Karpas-422 (cell line): Measurements from ENCODE around the gene PRR11. TPM values are rescaled to one million over a fixed set of nuclear protein-coding genes. Genes with fewer than 3 reads are reported as not detected.
"Not testable (repeated sequence)": the region's sequence is repeated elsewhere in the genome, so short reads cannot be mapped to it uniquely, and the experiment has no call there.

Experiments used
- DNase-seq: peaks from one replicate; pipeline ENCODE4 v3.0.0-alpha.2; 2015
- H2AFZ ChIP-seq: fragments of 200-600 bp; sonication (generic); 2 replicates; pipeline ENCODE4 v1.6.1; 2014; ENCODE audit warnings: antibody characterized with exemption, low read length, mixed read lengths
- H3K27ac ChIP-seq: fragments of 200-600 bp; sonication (generic); 2 replicates; pipeline ENCODE4 v1.5.1; 2014; ENCODE audit warnings: mild to moderate bottlenecking, low read length, moderate library complexity
- H3K27me3 ChIP-seq: fragments of 200-600 bp; sonication (generic); 2 replicates; pipeline ENCODE4 v1.6.1; 2014; ENCODE audit warnings: low read length, mixed read lengths
- H3K36me3 ChIP-seq: fragments of 200-600 bp; sonication (generic); 2 replicates; pipeline ENCODE4 v1.6.1; 2014; ENCODE audit warnings: low read length, mixed read lengths; ENCODE audit not compliant: insufficient read depth
- H3K4me1 ChIP-seq: fragments of 200-600 bp; sonication (generic); 2 replicates; pipeline ENCODE4 v1.6.1; 2014; ENCODE audit warnings: mild to moderate bottlenecking, low read length, mixed read lengths
- H3K4me2 ChIP-seq: fragments of 200-600 bp; sonication (generic); 2 replicates; pipeline ENCODE4 v1.6.1; 2014; ENCODE audit warnings: low read length, low read depth, mild to moderate bottlenecking; ENCODE audit not compliant: poor library complexity, severe bottlenecking
- H3K4me3 ChIP-seq: fragments of 200-600 bp; sonication (generic); 2 replicates; pipeline ENCODE4 v1.5.1; 2014; ENCODE audit warnings: mild to moderate bottlenecking, antibody characterized with exemption, low read length, mixed read lengths
- H3K79me2 ChIP-seq: fragments of 200-600 bp; sonication (generic); 2 replicates; pipeline ENCODE4 v1.6.1; 2014; ENCODE audit warnings: mild to moderate bottlenecking, low read length, mixed read lengths
- H3K9ac ChIP-seq: fragments of 200-600 bp; sonication (generic); 2 replicates; pipeline ENCODE4 v1.6.0; 2014; ENCODE audit warnings: low read length
- H3K9me2 ChIP-seq: fragments of 200-600 bp; sonication (generic), shearing (Covaris generic); replicated peaks from 2 replicates; pipeline ENCODE4 v1.6.0; 2014; ENCODE audit warnings: mild to moderate bottlenecking, low read length, moderate library complexity; ENCODE audit not compliant: insufficient read depth
- H3K9me3 ChIP-seq: fragments of 300-700, 200-600 bp; sonication (generic); 2 replicates; pipeline ENCODE4 v1.6.1; 2014; ENCODE audit warnings: low read length, mixed read lengths
- H4K20me1 ChIP-seq: fragments of 200-600 bp; sonication (generic); 2 replicates; pipeline ENCODE4 v1.6.1; 2014; ENCODE audit warnings: mild to moderate bottlenecking, antibody characterized with exemption, low read length, low read depth; ENCODE audit not compliant: insufficient read depth
- total RNA-seq: library from RNA; depleted of rRNA; stranded (reverse); fragments of >200 nt; shearing (Covaris generic); gene quantifications from 2 replicates; pipeline ENCODE4 v1.2.3, GENCODE V29; 2014; ENCODE audit warnings: low replicate concordance

The PRR11 gene
- total RNA-seq, 1 experiment from 2014 or later: 15.2 TPM

GRCh38 chr17:59178266-59178985 lies 22.9 kb downstream of the PRR11 start:
- no peak overlapping the region for H2AFZ ChIP-seq
- H3K4me3 ChIP-seq: no peak overlapping the region
- no peaks in the 10 kb centered on the region for H3K9me2 ChIP-seq
- peaks cover 43% of the 10 kb centered on the region for H3K79me2 ChIP-seq
- no peaks in the 10 kb centered on the region for H3K4me1 ChIP-seq
- no peak overlapping the region for H3K4me2 ChIP-seq
- DNase-seq: no peak
- H3K9ac ChIP-seq: no peak overlapping the region
- H3K36me3 ChIP-seq: peaks cover 5% of the 10 kb centered on the region
- H3K27me3 ChIP-seq: no peaks in the 10 kb centered on the region
- no peak overlapping the region for H3K27ac ChIP-seq
- H3K9me3 ChIP-seq: no peaks in the 10 kb centered on the region
- H4K20me1 ChIP-seq: no peaks in the 10 kb centered on the region

GRCh38 chr17:59179601-59180000 lies 24.1 kb downstream of the PRR11 start:
- H3K9me3 ChIP-seq, H3K4me1 ChIP-seq, H3K27ac ChIP-seq, H3K27me3 ChIP-seq, H4K20me1 ChIP-seq, H3K9me2 ChIP-seq, H2AFZ ChIP-seq, H3K4me3 ChIP-seq, DNase-seq, H3K9ac ChIP-seq, H3K4me2 ChIP-seq, H3K36me3 ChIP-seq: not testable (repeated sequence)
- H3K79me2 ChIP-seq: peaks cover 33% of the 10 kb centered on the region

GRCh38 chr17:59180626-59181025 lies 25.1 kb downstream of the PRR11 start:
- no peak overlapping the region for H2AFZ ChIP-seq
- peaks cover 17% of the 10 kb centered on the region for H3K4me1 ChIP-seq
- no peak for DNase-seq
- no peaks in the 10 kb centered on the region for H4K20me1 ChIP-seq
- no peaks in the 10 kb centered on the region for H3K9me2 ChIP-seq
- peaks cover 3% of the 10 kb centered on the region; the same call in 1 of the 2 replicates for H3K36me3 ChIP-seq
- H3K9ac ChIP-seq: no peak overlapping the region
- no peaks in the 10 kb centered on the region for H3K27me3 ChIP-seq
- H3K27ac ChIP-seq: no peak overlapping the region
- H3K79me2 ChIP-seq: peaks cover 24% of the 10 kb centered on the region
- no peak overlapping the region for H3K4me3 ChIP-seq
- no peaks in the 10 kb centered on the region for H3K9me3 ChIP-seq
- H3K4me2 ChIP-seq: no peak overlapping the region

- Histone ChIP-seq H2AFZ (no peak overlapping the region), H3K9me2 (no peaks in the 10 kb centered on the region), H4K20me1 (no peaks in the 10 kb centered on the region), H3K27me3 (no peaks in the 10 kb centered on the region), H3K36me3 (peaks cover 8% of the 10 kb centered on the region; the same call in 1 of the 2 replicates), H3K9me3 (no peaks in the 10 kb centered on the region), H3K27ac (no peak overlapping the region), H3K4me1 (peaks cover 18% of the 10 kb centered on the region), H3K4me3 (no peak overlapping the region), H3K79me2 (peaks cover 17% of the 10 kb centered on the region), H3K4me2 (no peak overlapping the region), H3K9ac (no peak overlapping the region)
- DNase-seq: no peak
Observed at GRCh38 chr17:59181481-59181880, 25.9 kb downstream of the PRR11 start.

- H3K27me3 ChIP-seq: no peaks in the 10 kb centered on the region
- H3K9me3 ChIP-seq: no peaks in the 10 kb centered on the region
- peaks cover 14% of the 10 kb centered on the region for H3K36me3 ChIP-seq
- H3K4me1 ChIP-seq: peaks cover 34% of the 10 kb centered on the region
- no peaks in the 10 kb centered on the region for H3K79me2 ChIP-seq
- no peak overlapping the region for H3K9ac ChIP-seq
- no peaks in the 10 kb centered on the region for H3K9me2 ChIP-seq
- H3K4me2 ChIP-seq: no peak overlapping the region
- H4K20me1 ChIP-seq: no peaks in the 10 kb centered on the region
- no peak overlapping the region for H3K27ac ChIP-seq
- no peak overlapping the region for H3K4me3 ChIP-seq
- H2AFZ ChIP-seq: no peak overlapping the region
- DNase-seq: no peak
Observed at GRCh38 chr17:59185997-59186396, 30.5 kb downstream of the PRR11 start.

- peaks cover 34% of the 10 kb centered on the region for H3K4me1 ChIP-seq
- DNase-seq: no peak
- no peak overlapping the region for H2AFZ ChIP-seq
- no peaks in the 10 kb centered on the region for H3K27me3 ChIP-seq
- no peaks in the 10 kb centered on the region for H3K9me3 ChIP-seq
- H3K36me3 ChIP-seq: peaks cover 20% of the 10 kb centered on the region
- H3K27ac ChIP-seq: no peak overlapping the region
- H3K9me2 ChIP-seq: no peaks in the 10 kb centered on the region
- no peak overlapping the region for H3K9ac ChIP-seq
- H3K79me2 ChIP-seq: no peaks in the 10 kb centered on the region
- H3K4me2 ChIP-seq: no peak overlapping the region
- no peak overlapping the region for H3K4me3 ChIP-seq
- H4K20me1 ChIP-seq: no peaks in the 10 kb centered on the region
Observed at GRCh38 chr17:59186850-59187249, 31.3 kb downstream of the PRR11 start.

GRCh38 chr17:59190806-59191205 lies 35.3 kb downstream of the PRR11 start:
- DNase-seq: no peak
- no peaks in the 10 kb centered on the region for H3K79me2 ChIP-seq
- H3K4me2 ChIP-seq: no peak overlapping the region
- H3K4me1 ChIP-seq: peaks cover 18% of the 10 kb centered on the region
- H3K36me3 ChIP-seq: peaks cover 43% of the 10 kb centered on the region
- H3K9ac ChIP-seq: no peak overlapping the region
- no peak overlapping the region for H3K4me3 ChIP-seq
- no peak overlapping the region for H3K27ac ChIP-seq
- H3K9me2 ChIP-seq: no peaks in the 10 kb centered on the region
- no peak overlapping the region for H2AFZ ChIP-seq
- H3K27me3 ChIP-seq: no peaks in the 10 kb centered on the region
- no peaks in the 10 kb centered on the region for H4K20me1 ChIP-seq
- no peaks in the 10 kb centered on the region for H3K9me3 ChIP-seq

GRCh38 chr17:59193336-59193862 lies 37.9 kb downstream of the PRR11 start:
- H3K9ac ChIP-seq: no peak overlapping the region
- H3K9me2 ChIP-seq: no peaks in the 10 kb centered on the region
- no peaks in the 10 kb centered on the region for H4K20me1 ChIP-seq
- H3K4me3 ChIP-seq: no peak overlapping the region
- H2AFZ ChIP-seq: no peak overlapping the region
- H3K4me1 ChIP-seq: no peaks in the 10 kb centered on the region
- peaks cover 52% of the 10 kb centered on the region for H3K36me3 ChIP-seq
- no peak overlapping the region for H3K27ac ChIP-seq
- H3K4me2 ChIP-seq: no peak overlapping the region
- H3K27me3 ChIP-seq: no peaks in the 10 kb centered on the region
- H3K79me2 ChIP-seq: no peaks in the 10 kb centered on the region
- no peak for DNase-seq
- no peaks in the 10 kb centered on the region for H3K9me3 ChIP-seq
